H1 (cell line): ENCODE results near the gene TMEM258. TPM values are rescaled to one million over a fixed set of nuclear protein-coding genes. Genes with fewer than 3 reads are reported as not detected.

Experiments
- BRCA1 ChIP-seq: IDR thresholded peaks from 2 replicates; pipeline ENCODE4 v1.6.1; 2012; ENCODE audit warnings: low read depth, low read length, improper control_type of control experiment
- RXRA ChIP-seq: IDR thresholded peaks from 2 replicates; pipeline ENCODE4 v1.6.1; 2011; ENCODE audit warnings: low read depth, mild to moderate bottlenecking, low read length, moderate library complexity; ENCODE audit not compliant: insufficient read depth
- polyA plus RNA-seq, 7 experiments: library from polyadenylated mRNA; depleted of rRNA in 3 of 7; stranded (reverse) in 5 of 7; unstranded in 2 of 7; fragments of >200 nt in 5 of 7; fragments of 200-250 nt in 2 of 7; gene quantifications; 1 replicate in 5 of 7; 2 replicates in 1 of 7; 4 replicates in 1 of 7; pipeline versions ENCODE4 v1.2.1 to v1.2.3, GENCODE V29; 2011 to 2013; ENCODE audit warnings: missing spikeins in 2 of 7, mixed read lengths in 2 of 7
- total RNA-seq: library from RNA; stranded (reverse); fragmentation: NEBNext Ultra II Directional; extraction: Animal tissue kit (Norgen Biotek cat#: 25700); gene quantifications from 2 replicates; pipeline ENCODE4 v1.2.1, GENCODE V29; 2021
- TF ChIP-seq, protein P1 (sequence below): IDR thresholded peaks from 2 replicates; pipeline ENCODE4 v1.6.1; 2012; ENCODE audit warnings: inconsistent platforms

The TMEM258 gene
- total and polyA plus RNA-seq, 2 of the 8 experiments (the other 6 are each of a cell fraction or from before 2014, with no cell fraction given) = 186 to 759 TPM

DNA sequence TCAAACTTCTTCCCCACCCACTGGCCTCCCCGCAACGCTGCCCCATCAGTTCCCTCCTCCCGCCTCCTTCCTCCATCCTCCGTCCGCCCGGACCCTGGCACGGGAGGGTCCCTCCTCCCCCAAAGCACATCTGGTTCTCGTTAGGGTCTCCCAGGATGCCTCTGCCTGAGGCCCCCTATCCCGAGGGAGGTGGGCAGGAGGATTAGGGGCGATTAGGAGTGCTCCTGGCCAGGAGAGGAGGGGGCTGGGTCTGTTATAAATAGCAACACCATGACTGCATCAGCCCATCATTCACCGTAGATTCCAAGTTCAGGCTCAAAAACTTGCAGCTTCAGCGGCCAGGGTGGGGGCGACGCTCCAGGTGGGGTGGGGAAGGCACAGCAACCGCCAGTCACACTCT is 29.6 kb downstream of the TMEM258 start (continued):
- TF ChIP-seq RXRA = no peak
- TF ChIP-seq, protein P1, sequence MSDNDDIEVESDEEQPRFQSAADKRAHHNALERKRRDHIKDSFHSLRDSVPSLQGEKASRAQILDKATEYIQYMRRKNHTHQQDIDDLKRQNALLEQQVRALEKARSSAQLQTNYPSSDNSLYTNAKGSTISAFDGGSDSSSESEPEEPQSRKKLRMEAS = no peak
- no peak for TF ChIP-seq BRCA1
